Neural progenitor cell (in vitro differentiated cells): ENCODE measurements around the gene MT1E. TPM values are rescaled to one million over a fixed set of nuclear protein-coding genes. Genes with fewer than 3 reads are reported as not detected.

Source experiments
- DNase-seq: peaks from one replicate; pipeline ENCODE4 v3.0.0-alpha.2; 2016; ENCODE audit warnings: low spot score
- H2AFZ ChIP-seq: fragments of 200-600 bp; sonication (generic); replicated peaks from 2 replicates; pipeline ENCODE4 v1.6.1; 2016; ENCODE audit warnings: antibody characterized with exemption
- H3F3A ChIP-seq: fragments of 200-600 bp; sonication (generic); 2 replicates; pipeline ENCODE4 v1.6.1; 2016; ENCODE audit warnings: antibody characterized with exemption, low read depth
- H3K27ac ChIP-seq: fragments of 200-600 bp; sonication (generic); 2 replicates; pipeline ENCODE4 v1.5.1; 2016; ENCODE audit warnings: mild to moderate bottlenecking
- H3K27me3 ChIP-seq: fragments of 200-600 bp; sonication (generic); 2 replicates; pipeline ENCODE4 v1.6.1; 2016; ENCODE audit warnings: mild to moderate bottlenecking, moderate library complexity
- H3K36me3 ChIP-seq: fragments of 200-600 bp; sonication (generic); 2 replicates; pipeline ENCODE4 v1.5.1; 2016
- H3K4me1 ChIP-seq: fragments of 200-600 bp; sonication (generic); 2 replicates; pipeline ENCODE4 v1.6.1; 2016; ENCODE audit warnings: mixed run types
- H3K4me2 ChIP-seq: fragments of 200-600 bp; sonication (generic); 2 replicates; pipeline ENCODE4 v1.6.1; 2016
- H3K4me3 ChIP-seq: fragments of 200-600 bp; sonication (generic); 2 replicates; pipeline ENCODE4 v1.5.1; 2016
- H3K79me2 ChIP-seq: fragments of 200-600 bp; sonication (generic); 2 replicates; pipeline ENCODE4 v1.6.1; 2016; ENCODE audit warnings: low read depth
- H3K9ac ChIP-seq: fragments of 200-600 bp; sonication (generic); 2 replicates; pipeline ENCODE4 v1.6.1; 2016
- H3K9me3 ChIP-seq: fragments of 200-600 bp; sonication (generic); 2 replicates; pipeline ENCODE4 v1.5.1; 2016; ENCODE audit warnings: low read depth
- H4K20me1 ChIP-seq: fragments of 200-600 bp; sonication (generic); 2 replicates; pipeline ENCODE4 v1.6.1; 2016; ENCODE audit warnings: low read depth
- H3K27ac Mint-ChIP-seq: 3 replicates; pipeline ENCODE4 v1.8.0; 2021; ENCODE audit warnings: mixed read lengths
- H3K27me3 Mint-ChIP-seq: 2 replicates; pipeline ENCODE4 v1.8.0; 2022; ENCODE audit warnings: low read depth, mild to moderate bottlenecking, inconsistent platforms, moderate library complexity, mixed read lengths; ENCODE audit not compliant: insufficient read depth
- H3K36me3 Mint-ChIP-seq: 3 replicates; pipeline ENCODE4 v1.8.0; 2021; ENCODE audit warnings: mixed read lengths
- H3K4me1 Mint-ChIP-seq: 3 replicates; pipeline ENCODE4 v1.8.0; 2021; ENCODE audit warnings: mixed read lengths
- H3K4me3 Mint-ChIP-seq: 3 replicates; pipeline ENCODE4 v1.8.0; 2021; ENCODE audit warnings: mild to moderate bottlenecking, moderate library complexity, mixed read lengths
- H3K9me3 Mint-ChIP-seq: 3 replicates; pipeline ENCODE4 v1.8.0; 2020; ENCODE audit warnings: mixed read lengths
- EZH2 ChIP-seq: fragments of 200-600 bp; sonication (generic); IDR thresholded peaks from 2 replicates; pipeline ENCODE4 v1.6.1; 2017; ENCODE audit warnings: antibody characterized with exemption, mild to moderate bottlenecking, moderate library complexity
- EZH2phosphoT487 ChIP-seq: fragments of 200-600 bp; sonication (generic); IDR thresholded peaks from 2 replicates; pipeline ENCODE4 v1.6.1; 2017; ENCODE audit warnings: antibody characterized with exemption
- total RNA-seq: library from RNA; depleted of rRNA; stranded (reverse); fragments of >200 nt; gene quantifications from 2 replicates; pipeline ENCODE4 v1.2.3, GENCODE V29; 2015; ENCODE audit warnings: low replicate concordance
- TF ChIP-seq, protein P1 (sequence below): fragments of 200-600 bp; sonication (generic); IDR thresholded peaks from 2 replicates; pipeline ENCODE4 v1.5.1; 2017; ENCODE audit warnings: antibody characterized with exemption, mild to moderate bottlenecking

MT1E gene
- total RNA-seq, 1 donor from 2014 or later, result 2.4 TPM

DNA sequence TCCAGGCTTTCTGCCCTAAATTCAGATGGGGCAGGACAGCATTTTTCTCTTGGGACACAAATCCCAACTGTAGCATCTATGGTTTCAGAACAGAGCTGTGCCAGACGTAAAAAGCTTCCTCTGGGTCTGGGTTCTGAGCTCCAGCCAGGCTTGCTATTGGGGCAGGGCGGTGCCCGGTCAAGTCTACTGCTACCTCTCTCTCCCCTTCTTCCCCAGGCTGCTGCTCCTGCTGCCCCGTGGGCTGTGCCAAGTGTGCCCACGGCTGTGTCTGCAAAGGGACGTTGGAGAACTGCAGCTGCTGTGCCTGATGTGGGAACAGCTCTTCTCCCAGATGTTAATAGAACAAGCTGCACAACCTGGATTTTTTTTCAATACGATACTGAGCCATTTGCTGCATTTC, 8.0 kb downstream of the MT1E start:
- no peaks in the 10 kb centered on the region for H3F3A ChIP-seq
- TF ChIP-seq, protein P1, sequence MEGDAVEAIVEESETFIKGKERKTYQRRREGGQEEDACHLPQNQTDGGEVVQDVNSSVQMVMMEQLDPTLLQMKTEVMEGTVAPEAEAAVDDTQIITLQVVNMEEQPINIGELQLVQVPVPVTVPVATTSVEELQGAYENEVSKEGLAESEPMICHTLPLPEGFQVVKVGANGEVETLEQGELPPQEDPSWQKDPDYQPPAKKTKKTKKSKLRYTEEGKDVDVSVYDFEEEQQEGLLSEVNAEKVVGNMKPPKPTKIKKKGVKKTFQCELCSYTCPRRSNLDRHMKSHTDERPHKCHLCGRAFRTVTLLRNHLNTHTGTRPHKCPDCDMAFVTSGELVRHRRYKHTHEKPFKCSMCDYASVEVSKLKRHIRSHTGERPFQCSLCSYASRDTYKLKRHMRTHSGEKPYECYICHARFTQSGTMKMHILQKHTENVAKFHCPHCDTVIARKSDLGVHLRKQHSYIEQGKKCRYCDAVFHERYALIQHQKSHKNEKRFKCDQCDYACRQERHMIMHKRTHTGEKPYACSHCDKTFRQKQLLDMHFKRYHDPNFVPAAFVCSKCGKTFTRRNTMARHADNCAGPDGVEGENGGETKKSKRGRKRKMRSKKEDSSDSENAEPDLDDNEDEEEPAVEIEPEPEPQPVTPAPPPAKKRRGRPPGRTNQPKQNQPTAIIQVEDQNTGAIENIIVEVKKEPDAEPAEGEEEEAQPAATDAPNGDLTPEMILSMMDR, result no peak
- no peak for TF ChIP-seq EZH2phosphoT487
- no peak for DNase-seq
- H3K4me3 ChIP-seq, result no peak overlapping the region
- H2AFZ ChIP-seq, result no peak overlapping the region
- Mint-ChIP-seq H3K27ac (no peak overlapping the region), H3K4me1 (peaks cover 17% of the 10 kb centered on the region), H3K36me3 (no peaks in the 10 kb centered on the region), H3K27me3 (peaks cover 92% of the 10 kb centered on the region), H3K9me3 (peaks cover 3% of the 10 kb centered on the region), H3K4me3 (no peak overlapping the region)
- H3K27me3 ChIP-seq, result peaks cover 100% of the 10 kb centered on the region
- peaks cover 73% of the 10 kb centered on the region for H4K20me1 ChIP-seq
- peaks cover 16% of the 10 kb centered on the region for H3K4me1 ChIP-seq
- H3K9me3 ChIP-seq, result no peaks in the 10 kb centered on the region
- H3K27ac ChIP-seq, result no peak overlapping the region
- no peak overlapping the region for H3K4me2 ChIP-seq
- H3K9ac ChIP-seq, result no peak overlapping the region
- no peaks in the 10 kb centered on the region for H3K36me3 ChIP-seq
- no peaks in the 10 kb centered on the region for H3K79me2 ChIP-seq

DNA sequence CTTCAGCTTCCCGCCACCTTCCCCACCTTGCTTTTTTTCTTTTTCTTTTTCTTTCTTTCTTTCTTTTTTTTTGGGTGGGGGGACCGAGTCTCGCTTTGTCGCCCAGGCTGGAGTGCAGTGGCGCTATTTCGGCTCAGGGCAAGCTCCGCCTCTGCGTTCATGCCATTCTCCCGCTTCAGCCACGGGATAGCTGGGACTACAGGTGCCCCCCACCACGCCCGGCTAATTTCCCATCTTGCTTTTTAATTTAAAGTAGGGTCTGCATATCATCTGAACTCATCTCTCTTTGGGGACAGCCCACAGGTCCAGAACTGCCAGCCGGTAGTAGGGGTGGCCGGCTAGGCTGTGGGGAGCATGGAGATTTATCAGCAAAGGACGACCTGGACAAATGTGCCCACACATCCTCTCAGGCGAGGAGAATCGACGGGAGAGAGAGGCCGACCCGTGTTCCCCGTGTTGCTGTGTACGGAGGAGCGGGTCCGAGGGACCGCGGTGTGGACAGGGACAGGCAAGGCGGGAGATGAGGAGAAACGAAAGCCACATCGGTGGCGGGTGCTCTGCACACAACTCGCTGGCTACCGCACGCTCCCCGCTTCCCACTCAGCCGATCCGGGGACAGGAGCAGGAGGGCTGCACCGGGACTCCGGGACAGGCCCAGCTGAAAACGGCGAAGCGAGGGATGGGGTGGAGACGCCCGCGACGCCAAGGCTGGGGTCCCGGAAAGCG, 9.3 kb downstream of the MT1E start:
- Mint-ChIP-seq H3K4me1 (peaks cover 16% of the 10 kb centered on the region), H3K9me3 (peaks cover 3% of the 10 kb centered on the region), H3K4me3 (peak overlapping the region; percentile 54)

DNA sequence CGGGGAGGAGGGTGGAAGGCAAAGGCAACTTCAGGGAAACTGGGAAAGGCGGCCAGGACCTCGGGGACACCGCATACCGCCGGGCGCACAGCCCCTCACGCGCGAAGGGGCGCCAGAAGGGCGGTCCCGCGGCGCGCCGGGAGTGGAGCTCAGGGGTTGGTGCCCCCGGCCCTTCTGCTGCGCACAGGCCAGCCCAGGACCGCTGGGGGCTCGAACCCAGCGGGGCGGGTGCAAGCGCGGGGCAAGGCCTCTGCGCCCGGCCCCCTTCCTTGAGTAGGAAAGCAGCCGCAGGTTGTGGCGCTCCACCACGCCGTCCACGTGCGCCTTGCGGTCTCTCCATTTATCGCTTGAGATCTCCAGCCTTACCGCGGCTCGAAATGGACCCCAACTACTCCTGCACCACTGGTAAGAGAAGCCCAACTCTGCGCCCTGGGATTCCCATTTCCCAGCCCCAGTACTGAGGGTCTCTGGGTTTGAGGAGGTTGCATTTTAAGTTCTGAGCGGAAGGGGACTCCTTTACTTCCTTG, 9.9 kb downstream of the MT1E start:
- Histone ChIP-seq H3K4me1 (peaks cover 16% of the 10 kb centered on the region), H3K9me3 (no peaks in the 10 kb centered on the region), H3K36me3 (no peaks in the 10 kb centered on the region), H4K20me1 (peaks cover 69% of the 10 kb centered on the region), H3K79me2 (no peaks in the 10 kb centered on the region), H3K4me2 (peak overlapping the region; percentile 65), H3K27me3 (peaks cover 100% of the 10 kb centered on the region), H3F3A (no peaks in the 10 kb centered on the region), H2AFZ (peak overlapping the region; percentile 17), H3K9ac (no peak overlapping the region), H3K27ac (no peak overlapping the region), H3K4me3 (peak overlapping the region; percentile 19)
- no peak overlapping the region for H3K4me3 Mint-ChIP-seq
- DNase-seq, result no peak
- peaks cover 17% of the 10 kb centered on the region for H3K4me1 Mint-ChIP-seq
- no peak overlapping the region for H3K27ac Mint-ChIP-seq
- TF ChIP-seq, protein P1, result no peak
- TF ChIP-seq EZH2, result peak; percentile 99
- TF ChIP-seq EZH2phosphoT487, result peak; percentile 95
- peaks cover 3% of the 10 kb centered on the region for H3K9me3 Mint-ChIP-seq
- H3K27me3 Mint-ChIP-seq, result peaks cover 92% of the 10 kb centered on the region
- no peaks in the 10 kb centered on the region for H3K36me3 Mint-ChIP-seq

More for the DNA sequence above, 9.3 kb downstream of the MT1E start:
- Mint-ChIP-seq H3K27me3 (peaks cover 92% of the 10 kb centered on the region), H3K36me3 (no peaks in the 10 kb centered on the region), H3K27ac (no peak overlapping the region)
- TF ChIP-seq EZH2phosphoT487 (peak; percentile 99), EZH2 (peak; percentile 100)
- TF ChIP-seq, protein P1, result no peak
- H3K36me3 ChIP-seq, result no peaks in the 10 kb centered on the region
- no peak overlapping the region for H3K27ac ChIP-seq
- H4K20me1 ChIP-seq, result peaks cover 69% of the 10 kb centered on the region
- H3K27me3 ChIP-seq, result peaks cover 100% of the 10 kb centered on the region
- peak overlapping the region; percentile 17 for H2AFZ ChIP-seq
- no peak overlapping the region for H3K9ac ChIP-seq
- H3K4me1 ChIP-seq, result peaks cover 16% of the 10 kb centered on the region
- no peaks in the 10 kb centered on the region for H3K79me2 ChIP-seq
- DNase-seq, result peak; percentile 42
- peak overlapping the region; percentile 19 for H3K4me3 ChIP-seq
- H3F3A ChIP-seq, result no peaks in the 10 kb centered on the region
- no peaks in the 10 kb centered on the region for H3K9me3 ChIP-seq
- peak overlapping the region; percentile 65 for H3K4me2 ChIP-seq
